Thyroid gland (tissue), 4 donors: ENCODE data around the gene CTNNB1. TPM values are rescaled to one million over a fixed set of nuclear protein-coding genes. Genes with fewer than 3 reads are reported as not detected.
A peak's percentile ranks its signal among the peaks of the same experiment; 100 is the strongest.

ENCODE experiments used
- DNase-seq, 2 donors: peaks; one replicate each; pipeline ENCODE4 v3.0.0-alpha.2; 2019
- H3K27ac ChIP-seq, 3 donors: fragments of 200-600 bp; sonication (generic); 1 replicate in 2 of 3; 2 replicates in 1 of 3; pipeline ENCODE4 v1.5.1; 2016 to 2019; ENCODE audit warnings: mild to moderate bottlenecking in 1 of 3, moderate library complexity in 1 of 3
- H3K27me3 ChIP-seq: fragments of 200-600 bp; sonication (generic); one replicate; pipeline ENCODE4 v1.5.1; 2019
- H3K36me3 ChIP-seq, 2 donors: fragments of 200-600 bp; sonication (generic); one replicate each; pipeline ENCODE4 v1.5.1; 2016 to 2019
- H3K4me1 ChIP-seq, 2 donors: fragments of 200-600 bp; sonication (generic); one replicate each; pipeline ENCODE4 v1.5.1; 2017 to 2019
- H3K4me3 ChIP-seq, 3 donors: fragments of 200-600 bp; sonication (generic); replicated peaks in 1 of 3; 1 replicate in 2 of 3; 2 replicates in 1 of 3; pipeline ENCODE4 v1.5.1; 2016; ENCODE audit warnings: mild to moderate bottlenecking in 1 of 3
- H3K9me3 ChIP-seq: fragments of 200-600 bp; sonication (generic); one replicate; pipeline ENCODE4 v1.5.1; 2017
- POLR2A ChIP-seq, 2 donors: fragments of 450-650 bp; IDR thresholded peaks; one replicate each; pipeline ENCODE4 v1.6.1; 2017; ENCODE audit warnings: antibody characterized with exemption in 2 of 2, mild to moderate bottlenecking in 2 of 2, moderate library complexity in 1 of 2
- WGBS, 2 donors: methylation state at CpG; one replicate each; pipeline ENCODE4 v1.1.5; 2017; 5-methylcytosine and 5-hydroxymethylcytosine counted together
- intact Hi-C: fragments of 100-400 bp; cut with DNase I; formaldehyde crosslinking; loops from one replicate; pipeline ENCODE4 v1.15.1; 2023
- total RNA-seq, 4 donors: library from RNA; depleted of rRNA; stranded (reverse); fragments of >200 nt; gene quantifications; one replicate each; pipeline ENCODE4 v1.2.3, GENCODE V29; 2016
- TF ChIP-seq, protein P1 (sequence below), 6 experiments: fragments of 200-600 bp in 3 of 6; fragments of 450-650 bp in 3 of 6; sonication (generic) in 3 of 6; IDR thresholded peaks; one replicate each; pipeline ENCODE4 v1.5.1; 2016 to 2019; ENCODE audit warnings: antibody characterized with exemption in 6 of 6, mild to moderate bottlenecking in 2 of 6, inconsistent platforms in 1 of 6, moderate library complexity in 1 of 6

Gene CTNNB1
- 100 to 1,000 TPM; 454 to 784 (median 579) TPM for total RNA-seq

DNA sequence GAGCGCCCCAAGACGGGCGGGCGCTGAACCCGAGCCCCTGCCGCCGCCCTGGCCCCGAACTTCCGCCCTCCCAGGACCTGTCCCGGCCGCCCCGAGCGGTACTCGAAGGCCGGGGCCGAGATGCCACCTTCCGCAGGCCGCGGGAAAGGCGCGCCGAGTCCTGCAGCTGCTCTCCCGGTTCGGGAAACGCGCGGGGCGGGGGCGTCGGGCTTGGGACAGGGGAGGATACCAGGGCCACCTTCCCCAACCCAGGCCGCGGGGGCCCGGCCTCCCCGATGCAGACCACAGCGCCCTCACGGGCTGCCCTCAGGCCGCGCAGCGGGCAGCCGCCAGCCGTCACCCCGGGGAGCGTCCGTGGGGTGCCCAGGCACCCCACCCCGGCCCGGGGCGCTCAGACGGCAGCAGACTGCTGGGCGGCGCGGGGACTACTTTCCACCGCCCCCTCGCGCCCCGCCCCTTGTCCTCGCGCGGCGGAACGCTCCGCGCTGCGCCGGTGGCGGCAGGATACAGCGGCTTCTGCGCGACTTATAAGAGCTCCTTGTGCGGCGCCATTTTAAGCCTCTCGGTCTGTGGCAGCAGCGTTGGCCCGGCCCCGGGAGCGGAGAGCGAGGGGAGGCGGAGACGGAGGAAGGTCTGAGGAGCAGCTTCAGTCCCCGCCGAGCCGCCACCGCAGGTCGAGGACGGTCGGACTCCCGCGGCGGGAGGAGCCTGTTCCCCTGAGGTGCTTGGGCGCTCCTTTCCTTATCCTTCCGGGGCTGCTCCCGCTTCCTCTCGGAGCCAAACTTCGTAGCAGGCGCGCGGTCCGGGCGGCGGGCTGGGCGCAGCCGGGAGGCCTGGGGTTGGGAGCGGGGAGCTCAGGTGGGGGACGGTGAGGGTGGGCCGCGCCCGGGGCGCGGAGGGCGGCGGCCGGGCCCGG, at the start of gene CTNNB1:
CTNNB1 (plus strand) TSS at position 556 of the 916 bp plus-strand sequence. CDS start 24,564 bp downstream, outside the sequence.
- Histone ChIP-seq H3K4me3 (peak within 1 kb of the TSS; percentile 93 to 97 (median 96)), H3K36me3 (no peaks in the 10 kb centered on the region), H3K4me1 (peaks cover 20 to 26% of the 10 kb centered on the region in 2 donors), H3K27ac (peak within 1 kb of the TSS; percentile 99), H3K27me3 (no peaks in the 10 kb centered on the region), H3K9me3 (no peaks in the 10 kb centered on the region)
- 0 to 1% methylated on average over 13 to 26 of the region's 112 CpGs for WGBS, 2 donors
- intact Hi-C loops = no loop called here
- TF ChIP-seq, protein P1, sequence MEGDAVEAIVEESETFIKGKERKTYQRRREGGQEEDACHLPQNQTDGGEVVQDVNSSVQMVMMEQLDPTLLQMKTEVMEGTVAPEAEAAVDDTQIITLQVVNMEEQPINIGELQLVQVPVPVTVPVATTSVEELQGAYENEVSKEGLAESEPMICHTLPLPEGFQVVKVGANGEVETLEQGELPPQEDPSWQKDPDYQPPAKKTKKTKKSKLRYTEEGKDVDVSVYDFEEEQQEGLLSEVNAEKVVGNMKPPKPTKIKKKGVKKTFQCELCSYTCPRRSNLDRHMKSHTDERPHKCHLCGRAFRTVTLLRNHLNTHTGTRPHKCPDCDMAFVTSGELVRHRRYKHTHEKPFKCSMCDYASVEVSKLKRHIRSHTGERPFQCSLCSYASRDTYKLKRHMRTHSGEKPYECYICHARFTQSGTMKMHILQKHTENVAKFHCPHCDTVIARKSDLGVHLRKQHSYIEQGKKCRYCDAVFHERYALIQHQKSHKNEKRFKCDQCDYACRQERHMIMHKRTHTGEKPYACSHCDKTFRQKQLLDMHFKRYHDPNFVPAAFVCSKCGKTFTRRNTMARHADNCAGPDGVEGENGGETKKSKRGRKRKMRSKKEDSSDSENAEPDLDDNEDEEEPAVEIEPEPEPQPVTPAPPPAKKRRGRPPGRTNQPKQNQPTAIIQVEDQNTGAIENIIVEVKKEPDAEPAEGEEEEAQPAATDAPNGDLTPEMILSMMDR (IDR thresholded peaks at IDR 0.05) = peak in 2 of 6 experiments; percentile 10 to 19
- TF ChIP-seq POLR2A (IDR thresholded peaks at IDR 0.05) = peak; percentile 97 to 98
- peak; percentile 92 to 94 for DNase-seq

DNA sequence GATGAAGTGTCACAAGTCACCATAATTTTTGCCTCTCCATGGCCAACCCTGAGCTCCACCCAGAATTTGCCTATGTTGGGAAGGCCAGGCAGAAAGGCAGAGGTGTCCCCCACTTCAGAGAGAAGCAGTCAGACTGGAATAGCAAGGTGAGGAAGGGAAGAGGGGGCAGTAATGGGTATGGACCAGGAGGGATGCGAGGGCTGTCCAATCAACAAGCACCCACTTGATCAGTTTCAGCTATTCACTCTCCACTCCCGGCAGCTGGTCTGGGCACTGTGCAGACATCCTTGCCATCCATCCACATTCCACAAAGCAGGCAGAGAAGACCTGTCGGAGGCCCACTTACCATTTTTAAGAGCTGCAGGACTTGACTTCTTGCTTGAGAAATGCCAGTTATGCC, 43.5 kb upstream of the CTNNB1 start:
- Histone ChIP-seq H3K27me3 (no peaks in the 10 kb centered on the region), H3K4me1 (no peaks in the 10 kb centered on the region), H3K36me3 (no peaks in the 10 kb centered on the region), H3K27ac (no peak overlapping the region), H3K9me3 (no peaks in the 10 kb centered on the region), H3K4me3 (no peak overlapping the region)
- DNase-seq = no peak
- no peak for TF ChIP-seq POLR2A (IDR thresholded peaks at IDR 0.05)
- TF ChIP-seq, protein P1 (IDR thresholded peaks at IDR 0.05) = no peak
- intact Hi-C loops = no loop called here
- WGBS, 2 donors = 58 to 66% methylated on average over 3 of the region's 3 CpGs

DNA sequence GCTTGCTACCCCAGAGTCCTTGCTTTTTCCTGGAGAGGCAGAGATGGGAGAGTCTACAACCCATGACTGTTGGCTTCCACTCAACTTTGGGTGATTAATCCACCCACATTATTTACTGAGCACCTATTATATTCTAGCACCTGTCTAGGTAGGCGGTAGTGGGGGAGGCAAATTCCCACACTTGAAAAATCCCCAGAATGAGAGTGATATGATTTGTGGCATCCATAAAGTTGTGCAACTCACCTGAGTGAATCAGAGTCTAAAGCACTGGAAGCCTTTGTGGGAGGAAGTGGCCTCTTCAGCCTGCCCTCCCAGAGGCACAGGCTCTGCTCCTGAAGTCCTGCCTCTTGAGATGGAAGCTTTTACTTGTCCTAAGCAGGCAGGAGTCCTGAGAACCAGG, 40.4 kb upstream of the CTNNB1 start:
- no peak overlapping the region for H3K4me3 ChIP-seq
- H3K4me1 ChIP-seq = no peaks in the 10 kb centered on the region
- 88 to 100% methylated on average over 1 of the region's 1 CpG for WGBS, 2 donors
- intact Hi-C loops = no loop called here
- no peak for TF ChIP-seq POLR2A (IDR thresholded peaks at IDR 0.05)
- TF ChIP-seq, protein P1 (IDR thresholded peaks at IDR 0.05) = no peak
- H3K36me3 ChIP-seq = no peaks in the 10 kb centered on the region
- no peaks in the 10 kb centered on the region for H3K9me3 ChIP-seq
- DNase-seq = no peak
- H3K27ac ChIP-seq = no peak overlapping the region
- no peaks in the 10 kb centered on the region for H3K27me3 ChIP-seq

DNA sequence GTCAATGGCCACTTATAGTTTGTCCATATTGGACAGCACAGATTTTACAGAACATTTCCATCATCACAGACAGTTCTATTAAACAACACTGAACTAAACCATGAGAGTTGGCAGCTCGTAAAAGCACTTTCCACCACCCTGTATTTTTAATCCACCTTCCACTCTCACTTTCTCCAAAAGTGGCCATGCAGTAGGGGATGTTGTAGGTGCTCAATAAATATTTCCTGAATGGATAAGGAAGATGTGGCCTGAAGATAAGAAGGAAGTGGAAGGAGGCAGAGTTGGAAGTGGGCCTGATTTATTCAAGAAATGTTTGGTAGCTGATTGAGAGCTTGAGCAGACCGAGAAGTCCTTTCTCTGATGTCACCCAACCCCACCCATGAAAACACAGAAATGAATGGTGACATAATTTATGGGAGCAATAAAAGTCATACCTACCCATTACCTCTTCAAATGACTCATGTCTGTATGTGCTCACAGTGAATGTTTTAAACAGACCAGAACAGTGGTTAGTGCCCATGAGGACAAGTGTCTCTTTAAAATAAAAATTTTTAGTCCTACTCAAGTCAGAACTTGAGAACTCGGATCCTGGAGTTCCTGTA, 39.6 kb upstream of the CTNNB1 start:
- DNase-seq = no peak
- no peak overlapping the region for H3K27ac ChIP-seq
- H3K27me3 ChIP-seq = no peaks in the 10 kb centered on the region
- no peaks in the 10 kb centered on the region for H3K36me3 ChIP-seq
- no peaks in the 10 kb centered on the region for H3K9me3 ChIP-seq
- H3K4me3 ChIP-seq = no peak overlapping the region
- intact Hi-C loops = no loop called here
- no peaks in the 10 kb centered on the region for H3K4me1 ChIP-seq
- TF ChIP-seq, protein P1 (IDR thresholded peaks at IDR 0.05) = no peak
- TF ChIP-seq POLR2A (IDR thresholded peaks at IDR 0.05) = no peak
- WGBS, 2 donors = 86 to 88% methylated on average over 3 of the region's 3 CpGs

DNA sequence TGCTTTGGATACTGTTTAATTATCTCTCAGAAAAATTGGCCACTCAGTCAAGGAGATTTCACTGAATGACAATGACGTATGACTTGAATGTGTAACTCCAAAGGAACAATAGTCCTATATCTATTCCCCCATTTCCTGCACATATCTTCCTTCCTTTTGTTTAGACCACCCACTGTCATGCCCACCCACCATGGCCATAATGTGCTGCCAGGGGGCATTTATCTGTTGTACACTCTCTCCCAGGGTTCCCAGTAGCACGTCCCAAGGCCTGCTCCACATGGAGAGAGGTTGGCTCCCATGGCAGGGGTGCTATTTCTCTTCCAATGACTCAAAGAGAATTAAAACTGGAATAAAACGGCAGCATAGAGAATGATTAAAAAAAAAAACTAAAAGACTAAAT, 36.8 kb upstream of the CTNNB1 start:
- H3K27me3 ChIP-seq = no peaks in the 10 kb centered on the region
- H3K4me1 ChIP-seq = no peaks in the 10 kb centered on the region
- no peak overlapping the region for H3K4me3 ChIP-seq
- H3K36me3 ChIP-seq = no peaks in the 10 kb centered on the region
- no peaks in the 10 kb centered on the region for H3K9me3 ChIP-seq
- intact Hi-C loops = no loop called here
- no peak for DNase-seq
- TF ChIP-seq POLR2A (IDR thresholded peaks at IDR 0.05) = no peak
- no peak overlapping the region for H3K27ac ChIP-seq
- WGBS, 2 donors = 88 to 93% methylated on average over 3 of the region's 3 CpGs
